Eye (tissue), 1 donor: ENCODE measurements around the gene SHROOM1.
A peak's percentile ranks its signal among the peaks of the same experiment; 100 is the strongest.
"Not testable (repeated sequence)": the region's sequence is repeated elsewhere in the genome, so short reads cannot be mapped to it uniquely, and the experiment has no call there.

ENCODE experiments used
- DNase-seq: peaks from one replicate; pipeline ENCODE4 v3.0.0-alpha.2; 2015

SHROOM1 gene

DNA sequence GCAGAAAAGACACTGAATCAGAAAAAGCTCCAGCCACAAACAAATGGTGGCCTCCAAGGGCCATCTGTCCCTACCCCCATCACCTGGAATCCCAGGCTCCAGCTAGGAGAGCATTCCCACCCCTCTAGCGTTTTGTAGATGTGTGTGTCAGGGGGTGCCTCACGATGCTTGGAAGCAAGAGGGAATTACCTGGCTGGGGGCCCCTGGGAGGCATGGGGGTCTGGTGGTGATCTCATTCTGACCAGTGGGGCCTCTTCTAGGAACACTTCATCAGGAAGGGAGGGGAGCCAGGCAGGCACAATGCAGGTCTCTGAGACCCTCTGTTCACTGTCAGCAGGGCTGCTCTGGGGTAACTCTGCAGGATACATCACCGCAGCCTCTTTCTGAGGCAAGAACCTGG, 6.0 kb downstream of the SHROOM1 start:
- no peak for DNase-seq

- no peak for DNase-seq
These were observed 6.9 kb downstream of the SHROOM1 start for GRCh38 chr5:132823481-132824050.

DNA sequence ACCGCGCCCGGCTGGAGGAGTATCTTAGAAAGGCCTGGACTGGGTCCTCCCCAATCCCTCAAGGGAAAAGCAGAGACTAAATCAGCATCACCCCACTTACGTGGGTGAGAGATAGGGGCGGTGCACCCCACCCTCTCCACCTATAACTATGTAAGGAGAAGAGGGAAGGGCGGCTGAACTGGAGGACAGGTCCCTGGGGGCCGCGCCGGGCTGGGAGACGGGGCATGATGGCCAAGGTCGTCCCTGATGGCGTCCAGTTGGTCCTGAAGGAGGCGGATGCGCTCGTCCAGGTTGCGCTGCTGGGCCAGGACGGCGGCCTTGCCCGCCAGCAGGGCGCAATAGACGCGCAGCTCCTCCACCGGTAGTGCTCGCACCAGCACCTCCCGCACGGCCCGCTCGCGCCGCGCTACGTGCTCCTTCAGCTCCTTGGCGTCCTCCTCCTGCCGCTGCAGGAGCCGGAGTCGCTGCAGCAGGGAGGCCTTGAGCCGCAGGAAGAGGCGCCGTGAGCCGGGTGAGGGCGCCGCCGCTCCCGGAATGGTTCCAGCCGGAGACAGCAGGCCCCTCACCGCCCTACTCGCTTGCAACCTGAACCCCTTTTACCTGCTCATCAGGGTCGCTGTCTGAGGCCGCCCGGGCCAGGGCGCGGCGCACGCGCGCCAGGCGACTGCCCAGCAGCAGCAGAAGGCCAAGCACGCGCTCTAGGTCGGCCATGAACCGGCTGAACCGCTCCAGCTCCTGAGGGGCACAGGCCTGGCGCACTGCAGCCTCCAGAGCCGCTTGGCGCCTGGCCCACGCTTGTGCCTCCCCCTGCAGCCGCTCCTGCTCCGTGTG, 7.6 kb downstream of the SHROOM1 start:
- peak; percentile 82 for DNase-seq

DNA sequence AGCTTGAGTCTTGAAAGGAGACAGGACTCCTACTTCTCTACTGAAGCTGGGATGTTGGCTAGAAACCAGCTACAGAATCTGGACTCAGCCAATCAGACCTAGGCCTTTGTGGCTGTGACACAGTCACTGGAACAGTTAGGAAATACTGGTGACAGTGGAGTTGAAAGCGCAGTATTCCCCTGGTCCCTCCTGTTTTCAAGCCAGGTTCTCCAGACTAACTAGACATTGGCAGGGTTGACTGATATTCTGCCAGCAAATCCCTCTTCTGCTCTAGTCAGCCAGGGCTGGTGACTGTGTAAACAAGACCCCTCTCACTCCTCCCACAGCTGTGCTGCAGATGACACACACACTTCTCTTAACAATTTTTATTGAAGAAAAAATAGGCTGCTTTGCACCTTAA, 8.7 kb downstream of the SHROOM1 start:
- DNase-seq: no peak

- no peak for DNase-seq
These were observed 9.1 kb downstream of the SHROOM1 start for GRCh38 chr5:132821350-132821749.

- peak; percentile 97 for DNase-seq
These were observed 10.2 kb downstream of the SHROOM1 start for GRCh38 chr5:132820162-132820754.

DNA sequence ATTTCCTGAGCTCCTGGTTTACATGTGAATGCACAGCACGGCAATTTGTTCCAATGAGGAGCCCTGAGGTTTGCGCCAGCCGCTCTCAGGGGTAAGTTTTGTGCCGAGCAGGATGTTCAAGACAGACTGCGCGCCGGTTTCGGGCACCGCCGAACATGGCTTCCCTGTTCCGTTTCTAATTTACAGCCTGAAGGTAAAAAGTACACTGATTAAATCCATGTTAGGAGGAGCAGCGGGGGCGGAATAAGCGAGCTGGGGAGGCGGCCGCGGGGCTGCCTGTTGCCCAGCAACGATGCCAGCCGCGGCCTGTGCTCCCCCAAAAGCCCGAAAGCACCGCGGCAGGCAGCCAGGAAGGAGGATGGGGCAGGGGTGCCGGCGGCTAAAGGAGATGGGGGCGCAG, 11.0 kb downstream of the SHROOM1 start:
- no peak for DNase-seq

DNA sequence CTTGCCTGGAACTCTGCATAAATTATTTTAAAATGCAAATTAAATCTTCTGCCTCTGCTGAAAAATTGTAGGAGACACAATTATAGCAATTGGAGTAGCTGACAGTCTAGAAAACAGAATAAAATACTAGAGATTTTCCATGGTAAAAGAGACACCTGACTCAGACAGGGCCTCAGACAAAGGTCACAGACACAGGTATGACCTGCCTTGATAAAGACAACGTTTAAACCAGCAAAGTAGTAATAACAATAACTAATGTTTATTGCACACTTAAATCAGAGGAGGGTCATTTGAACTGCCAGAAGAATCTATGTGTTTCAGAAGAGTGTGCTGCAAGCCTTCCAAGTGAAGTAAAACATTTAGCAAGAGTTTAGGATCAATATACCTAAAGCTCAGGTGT, 13.4 kb downstream of the SHROOM1 start:
- no peak for DNase-seq

- DNase-seq: no peak
These were observed 13.9 kb downstream of the SHROOM1 start for GRCh38 chr5:132816554-132816953.

GRCh38 chr5:132816083-132816482, 14.4 kb downstream of the SHROOM1 start:
- no peak for DNase-seq

- no peak for DNase-seq
These were observed 15.0 kb downstream of the SHROOM1 start for GRCh38 chr5:132815454-132815853.

DNA sequence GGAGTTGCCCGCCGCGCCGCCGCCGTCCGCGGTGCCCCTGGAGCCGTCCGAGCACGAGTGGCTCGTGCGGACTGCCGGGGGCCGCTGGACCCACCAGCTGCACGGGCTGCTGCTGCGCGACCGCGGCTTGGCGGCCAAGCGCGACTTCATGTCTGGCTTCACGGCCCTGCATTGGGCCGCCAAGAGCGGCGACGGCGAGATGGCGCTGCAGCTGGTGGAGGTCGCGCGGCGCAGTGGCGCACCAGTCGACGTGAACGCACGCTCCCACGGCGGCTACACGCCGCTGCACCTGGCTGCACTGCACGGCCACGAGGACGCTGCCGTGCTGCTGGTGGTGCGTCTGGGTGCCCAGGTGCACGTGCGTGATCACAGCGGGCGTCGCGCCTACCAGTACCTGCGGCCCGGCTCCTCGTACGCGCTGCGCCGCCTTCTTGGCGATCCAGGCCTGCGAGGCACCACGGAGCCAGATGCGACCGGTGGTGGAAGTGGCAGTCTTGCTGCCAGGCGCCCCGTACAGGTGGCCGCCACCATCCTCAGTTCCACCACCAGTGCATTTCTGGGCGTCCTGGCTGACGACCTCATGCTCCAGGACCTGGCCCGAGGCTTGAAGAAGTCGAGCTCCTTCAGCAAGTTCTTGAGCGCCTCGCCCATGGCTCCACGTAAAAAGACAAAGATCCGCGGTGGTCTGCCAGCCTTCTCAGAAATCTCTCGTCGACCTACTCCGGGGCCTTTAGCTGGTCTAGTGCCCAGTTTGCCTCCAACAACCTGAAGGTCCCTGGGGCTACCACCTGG, 15.7 kb downstream of the SHROOM1 start:
- DNase-seq: no peak

GRCh38 chr5:132813599-132814502, 16.6 kb downstream of the SHROOM1 start:
- DNase-seq: peak; percentile 64

DNA sequence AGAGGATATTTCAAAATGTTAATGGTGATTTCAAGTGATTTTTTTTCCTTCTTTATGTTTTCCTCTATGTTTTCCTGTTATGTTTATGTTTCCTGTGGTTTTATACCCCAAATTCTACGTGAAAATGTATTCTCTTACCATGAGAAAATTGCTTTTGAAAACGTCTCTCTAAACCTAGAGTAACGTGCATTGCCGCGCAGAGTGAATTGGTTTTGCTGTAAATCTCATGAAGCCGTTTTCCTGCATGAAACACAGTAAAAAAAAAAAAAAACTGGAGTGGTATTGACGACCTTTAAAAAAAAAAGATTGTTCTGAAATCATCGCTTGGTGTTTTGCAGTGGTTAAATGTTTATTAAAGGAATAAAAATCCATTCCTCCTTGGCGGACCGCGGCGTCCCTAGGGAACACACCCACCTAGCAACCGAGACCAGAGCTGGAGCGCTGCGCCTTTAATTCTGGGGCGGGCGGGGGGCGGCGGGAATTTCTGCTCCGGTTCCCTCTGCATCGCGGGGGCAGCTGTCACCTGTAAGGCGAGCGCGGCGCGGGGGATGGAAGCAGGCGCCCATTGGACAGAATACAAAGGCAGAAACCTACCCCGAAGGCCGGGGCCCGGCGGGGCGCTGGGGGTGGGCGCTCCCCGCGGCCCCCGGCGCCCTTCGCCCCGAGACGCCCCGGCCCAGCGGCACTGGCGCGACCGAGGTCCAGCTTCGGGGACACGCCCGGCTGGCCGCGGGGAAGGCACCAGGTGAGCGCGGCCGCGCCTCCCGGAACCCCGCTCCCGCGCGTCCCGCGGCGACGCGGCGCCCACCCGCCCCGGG, 17.5 kb downstream of the SHROOM1 start, which contains the start of gene SOWAHA:
Gene SOWAHA, plus strand, starts transcription at position 522 of the 818 bp plus-strand sequence. CDS start 320 bp downstream, outside the sequence.
- DNase-seq: peak; percentile 72

DNA sequence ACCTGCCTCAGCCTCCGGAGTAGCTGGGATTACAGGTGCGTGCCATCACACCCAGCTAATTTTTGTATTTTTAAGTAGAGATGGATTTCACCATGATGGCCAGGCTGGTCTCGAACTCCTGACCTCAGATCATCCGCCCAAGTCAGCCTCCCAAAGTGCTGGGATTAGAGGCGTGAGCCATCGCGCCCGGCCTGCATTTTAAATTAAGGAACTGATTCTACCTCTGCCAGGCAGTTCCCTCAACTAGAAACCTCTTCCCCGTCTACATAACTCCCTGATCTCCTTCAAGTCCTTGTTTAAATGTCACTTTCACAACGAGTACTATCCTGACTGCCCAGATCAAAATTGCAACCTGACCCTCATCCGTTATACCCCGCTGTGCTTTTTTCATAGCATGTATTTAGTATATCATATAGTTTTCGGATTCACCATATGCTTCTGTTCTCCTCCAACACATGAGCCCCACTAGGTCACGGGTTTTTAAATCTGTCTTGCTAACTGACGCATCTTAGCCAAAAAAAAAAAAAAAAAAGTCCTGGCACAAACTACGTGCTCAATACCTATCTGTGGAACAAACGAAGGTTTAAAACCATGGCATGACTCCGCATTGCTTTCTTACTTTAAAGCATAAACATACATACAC, 18.2 kb downstream of the SHROOM1 start:
- DNase-seq: peak; percentile 60

- DNase-seq: no peak
These were observed 19.8 kb downstream of the SHROOM1 start for GRCh38 chr5:132810605-132811004.

DNA sequence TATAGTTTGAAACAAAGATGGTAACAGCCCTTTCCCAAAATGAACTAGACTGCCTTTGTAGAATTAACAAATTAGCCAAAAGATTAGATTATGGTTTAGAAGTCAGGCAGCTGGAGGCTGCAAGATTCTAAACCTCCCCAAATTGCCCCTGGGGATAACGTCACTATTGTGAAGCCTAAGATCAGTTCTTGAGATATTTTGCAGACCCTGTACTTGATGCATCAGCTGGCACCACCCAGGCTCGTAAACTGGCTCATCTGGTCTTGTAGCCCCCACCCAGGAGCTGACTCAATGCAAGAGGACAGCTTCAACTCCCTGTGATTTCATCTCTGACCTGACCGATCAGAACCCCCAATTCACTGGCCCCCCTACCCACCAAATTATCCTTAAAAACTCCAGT, 21.6 kb downstream of the SHROOM1 start:
- no peak for DNase-seq

DNA sequence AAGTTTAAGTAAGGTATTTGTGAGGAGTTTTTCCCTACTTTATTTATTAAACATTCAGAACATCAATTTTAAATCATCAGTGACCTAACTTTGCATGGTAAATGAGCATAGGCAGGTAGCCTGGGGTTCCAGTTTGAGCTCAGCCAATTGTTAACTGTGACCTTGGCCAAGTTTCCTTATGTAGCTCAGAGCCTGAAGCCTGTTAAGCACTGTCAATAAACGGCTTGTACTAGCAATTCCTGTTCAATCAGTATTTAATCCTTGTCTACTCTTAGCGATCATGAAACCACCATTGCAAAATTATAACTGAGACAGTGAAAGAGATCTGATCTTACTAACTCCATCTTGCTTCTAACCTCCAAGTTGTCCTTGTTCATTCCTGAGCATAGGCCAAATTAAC, 22.0 kb downstream of the SHROOM1 start:
- DNase-seq: no peak

DNA sequence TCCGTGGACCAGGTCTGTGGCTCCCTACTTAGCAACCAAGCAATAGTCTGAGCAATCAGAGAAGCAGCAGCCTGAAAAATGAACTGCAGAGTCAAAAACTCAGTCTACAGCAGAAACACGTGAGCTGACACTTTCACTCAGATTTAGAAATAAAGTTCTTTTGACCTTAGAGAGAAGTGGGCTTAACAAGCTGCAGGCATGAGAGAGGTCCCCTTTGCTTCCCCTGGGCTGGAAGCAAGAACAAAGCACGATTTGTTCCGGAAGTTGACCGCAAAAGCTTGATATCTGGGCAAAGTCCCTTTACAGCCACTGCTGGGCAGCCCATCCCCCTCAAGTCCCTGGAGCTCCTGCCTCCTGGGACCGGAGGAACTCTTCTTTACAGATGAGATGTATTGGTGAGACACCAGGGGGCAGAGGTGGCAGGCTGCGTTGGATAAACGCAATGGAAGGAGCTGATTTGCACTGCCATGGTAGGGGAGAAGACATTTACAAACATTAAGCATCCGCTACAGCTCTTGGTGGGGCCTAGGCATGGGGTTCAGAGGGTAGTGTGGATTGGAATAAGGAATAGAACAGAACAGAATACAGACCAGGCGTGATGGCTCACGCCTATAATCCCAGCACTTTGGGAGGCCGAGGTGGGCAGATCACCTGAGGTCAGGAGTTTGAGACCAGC, 23.1 kb downstream of the SHROOM1 start:
- peak; percentile 45 for DNase-seq

DNA sequence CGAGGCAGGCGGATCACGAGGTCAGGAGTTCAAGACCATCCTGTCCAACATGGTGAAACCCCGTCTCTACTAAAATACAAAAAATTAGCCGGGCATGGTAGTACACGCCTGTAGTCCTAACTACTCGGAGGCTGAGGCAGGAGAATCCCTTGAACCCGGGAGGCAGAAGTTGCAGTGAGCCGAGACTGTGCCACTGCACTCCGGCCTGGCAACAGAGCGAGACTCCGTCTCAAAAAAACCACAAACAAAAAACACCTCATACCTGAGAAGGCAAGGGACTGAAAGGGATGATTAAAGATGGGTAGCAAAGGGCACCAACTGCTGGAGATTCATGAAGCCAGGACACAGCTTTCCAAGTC, 23.7 kb downstream of the SHROOM1 start:
- not testable (repeated sequence) for DNase-seq
